B cell (primary cell): ENCODE results near the gene ASPSCR1. TPM values are rescaled to one million over a fixed set of nuclear protein-coding genes. Genes with fewer than 3 reads are reported as not detected.

Source experiments
- ATAC-seq: fragments of 200-7000 bp; cut with Tn5 transposase; one replicate; pipeline ENCODE4 v1.10.0; 2021; ENCODE audit warnings: low read depth, mild to moderate bottlenecking, moderate number of reproducible peaks, moderate library complexity
- CTCF ChIA-PET: fragments of 350-600 bp; sonication (Branson Sonifier 250); formaldehyde crosslinking; loops from one replicate; lab custom pipeline; 2021; ENCODE audit warnings: antibody characterized with exemption, inconsistent platforms; lab: Charles Lee
- POLR2A ChIA-PET: fragments of 350-600 bp; sonication (Branson Sonifier 250); formaldehyde crosslinking; loops from one replicate; lab custom pipeline; 2021; ENCODE audit warnings: antibody characterized with exemption; lab: Charles Lee
- DNase-seq: peaks from one replicate; pipeline ENCODE4 v3.0.0; 2013
- H2AFZ ChIP-seq: 2 replicates; pipeline ENCODE4 v1.6.1; 2012; ENCODE audit warnings: mild to moderate bottlenecking, low read depth, low read length; ENCODE audit not compliant: insufficient read depth, poor library complexity, severe bottlenecking
- H3K27ac ChIP-seq, 2 donors: 1 replicate in 1 of 2; 2 replicates in 1 of 2; pipeline ENCODE4 v1.5.1; 2012 to 2013; ENCODE audit warnings: low read length in 2 of 2, mild to moderate bottlenecking in 2 of 2, moderate library complexity in 1 of 2
- H3K27me3 ChIP-seq, 4 experiments: fragments of 200-600 bp in 1 of 4; sonication (generic) in 1 of 4; replicated peaks in 1 of 4; 1 replicate in 2 of 4; 2 replicates in 2 of 4; pipeline versions ENCODE4 v1.6.1 to v1.7.0; 2013 to 2016; ENCODE audit warnings: low read length in 3 of 4, mild to moderate bottlenecking in 2 of 4, mixed read lengths in 1 of 4, moderate library complexity in 1 of 4; ENCODE audit not compliant: insufficient read depth in 4 of 4, control insufficient read depth in 3 of 4; ENCODE audit errors: control extremely low read depth in 1 of 4
- H3K36me3 ChIP-seq, 2 experiments: replicated peaks in 1 of 2; 1 replicate in 1 of 2; 2 replicates in 1 of 2; pipeline versions ENCODE4 v1.6.1 to v1.7.1; 2013; ENCODE audit warnings: low read length in 1 of 2; ENCODE audit not compliant: insufficient read depth in 2 of 2, control insufficient read depth in 1 of 2; ENCODE audit errors: control extremely low read depth in 1 of 2, extremely low read depth in 1 of 2
- H3K4me1 ChIP-seq, 2 donors: fragments of 200-600 bp in 1 of 2; sonication (generic) in 1 of 2; 1 replicate in 1 of 2; 2 replicates in 1 of 2; pipeline versions ENCODE4 v1.5.1 to v1.6.1; 2013 to 2017; ENCODE audit warnings: low read length in 2 of 2; ENCODE audit not compliant: control insufficient read depth in 2 of 2, insufficient read depth in 2 of 2
- H3K4me2 ChIP-seq: replicated peaks from 2 replicates; pipeline ENCODE3; 2012; ENCODE audit warnings: mild to moderate bottlenecking, low read depth, low read length; ENCODE audit not compliant: poor library complexity, severe bottlenecking
- H3K4me3 ChIP-seq, 5 experiments: fragments of 200-600 bp in 1 of 5; sonication (generic) in 1 of 5; 1 replicate in 3 of 5; 2 replicates in 2 of 5; pipeline versions ENCODE4 v1.5.1 to v1.7.0; 2011 to 2016; ENCODE audit warnings: low read length in 4 of 5, mild to moderate bottlenecking in 4 of 5, low read depth in 2 of 5, control low read depth in 1 of 5, moderate library complexity in 1 of 5; ENCODE audit not compliant: insufficient read depth in 1 of 5; ENCODE audit errors: control extremely low read depth in 1 of 5, extremely low read depth in 1 of 5
- H3K79me2 ChIP-seq: fragments of 200-600 bp; sonication (generic); one replicate; pipeline ENCODE4 v1.6.0; 2016; ENCODE audit warnings: low read length; ENCODE audit not compliant: control insufficient read depth, insufficient read depth
- H3K9ac ChIP-seq: fragments of 200-600 bp; sonication (generic); 2 replicates; pipeline ENCODE4 v1.6.1; 2017; ENCODE audit warnings: mild to moderate bottlenecking, low read length, moderate library complexity
- H3K9me3 ChIP-seq, 3 donors: one replicate each; pipeline versions ENCODE4 v1.6.1 to v1.7.1; 2013; ENCODE audit warnings: low read length in 2 of 3; ENCODE audit not compliant: control insufficient read depth in 2 of 3, insufficient read depth in 1 of 3; ENCODE audit errors: control extremely low read depth in 1 of 3
- H4K20me1 ChIP-seq: 2 replicates; pipeline ENCODE4 v1.6.0; 2012; ENCODE audit warnings: mild to moderate bottlenecking, low read length; ENCODE audit not compliant: insufficient read depth, control insufficient read depth, poor library complexity, severe bottlenecking
- H3K27ac Mint-ChIP-seq: one replicate; pipeline ENCODE4 v1.8.0; 2021; ENCODE audit warnings: mixed read lengths
- H3K27me3 Mint-ChIP-seq: one replicate; pipeline ENCODE4 v1.8.0; 2021; ENCODE audit warnings: mixed read lengths
- H3K4me1 Mint-ChIP-seq: one replicate; pipeline ENCODE4 v1.8.0; 2021; ENCODE audit warnings: mixed read lengths
- H3K4me3 Mint-ChIP-seq: one replicate; pipeline ENCODE4 v1.8.0; 2021; ENCODE audit warnings: mixed read lengths
- H3K9me3 Mint-ChIP-seq: one replicate; pipeline ENCODE4 v1.8.0; 2022; ENCODE audit warnings: mixed read lengths; ENCODE audit not compliant: insufficient read depth
- EZH2 ChIP-seq: IDR thresholded peaks from 2 replicates; pipeline ENCODE4 v1.6.1; 2012; ENCODE audit warnings: borderline replicate concordance, low read depth, mild to moderate bottlenecking, moderate library complexity, low read length; ENCODE audit not compliant: insufficient read depth, poor library complexity, severe bottlenecking
- WGBS: methylation state at CpG from one replicate; pipeline ENCODE4 v1.1.5; 2013; ENCODE audit warnings: missing lambda C conversion rate; ENCODE audit not compliant: insufficient coverage; 5-methylcytosine and 5-hydroxymethylcytosine counted together
- intact Hi-C: fragments of 100-400 bp; cut with micrococcal nuclease; formaldehyde crosslinking; loops from one replicate; pipeline ENCODE4 v1.10.0; 2022
- polyA plus RNA-seq: library from polyadenylated mRNA; depleted of rRNA; stranded (reverse); fragments of >200 nt; gene quantifications from 2 replicates; pipeline ENCODE4 v1.2.3, GENCODE V29; 2012
- total RNA-seq, 2 donors: library from RNA; stranded (reverse); fragments of 120-200 nt in 1 of 2; gene quantifications; 1 replicate in 1 of 2; 2 replicates in 1 of 2; pipeline versions ENCODE4 v1.2.3 to v1.2.4, GENCODE V29; 2013 to 2022
- TF ChIP-seq, protein P1 (sequence below): fragments of 200-600 bp; IDR thresholded peaks from one replicate; pipeline ENCODE4 v1.8.0; 2022; ENCODE audit warnings: antibody characterized with exemption, mild to moderate bottlenecking

ASPSCR1 gene
- total and polyA plus RNA-seq, 2 donors (not counting 1 experiment from before 2014, with no cell fraction given): 34.0 to 46.7 TPM

DNA sequence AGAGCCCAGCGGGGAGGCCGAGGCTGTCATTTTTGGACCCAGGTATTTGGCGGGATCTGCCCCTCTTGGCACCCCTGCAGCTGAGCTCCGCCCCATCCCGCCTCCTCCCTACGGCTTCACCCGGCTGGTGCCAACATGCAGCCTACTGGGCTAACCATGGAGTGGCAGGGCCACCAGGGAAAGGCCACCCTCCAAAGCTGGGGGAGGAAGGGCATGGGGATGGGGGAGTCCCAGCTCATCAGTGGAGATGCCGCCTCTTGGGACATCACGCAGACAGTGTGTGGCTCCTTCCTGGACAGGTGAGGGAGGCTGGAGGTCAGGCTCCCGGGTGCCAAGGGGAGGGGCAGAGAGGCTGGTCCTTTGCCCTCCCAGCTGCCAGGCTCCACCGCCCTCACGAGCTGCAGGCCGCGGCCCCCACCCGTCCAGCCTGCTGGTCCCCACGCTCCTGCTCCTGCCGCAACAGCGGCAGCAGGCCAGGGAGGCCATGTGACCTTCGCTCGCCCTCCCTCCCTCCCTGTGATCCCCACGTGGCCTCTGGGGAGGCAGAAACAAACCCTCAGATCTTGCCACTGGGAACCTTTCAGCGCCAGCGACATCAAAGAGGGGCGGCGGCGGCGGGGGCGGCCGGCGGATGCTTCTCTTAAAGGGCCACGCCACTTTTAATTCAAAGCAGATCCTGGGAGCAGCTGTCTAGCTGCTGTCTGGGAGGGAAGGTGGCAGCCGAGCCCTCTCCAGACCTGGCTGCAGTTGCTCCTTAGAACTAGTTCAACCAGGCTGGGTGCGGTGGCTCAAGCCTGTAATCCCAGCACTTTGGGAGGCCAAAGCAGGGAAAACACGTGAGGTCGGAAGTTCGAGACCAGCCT is 9.7 kb upstream of the ASPSCR1 start:
- Mint-ChIP-seq H3K27me3 (no peaks in the 10 kb centered on the region), H3K4me3 (peak overlapping the region; percentile 66), H3K9me3 (no peaks in the 10 kb centered on the region), H3K4me1 (peaks cover 15% of the 10 kb centered on the region), H3K27ac (no peak overlapping the region)
- peak; percentile 78 for DNase-seq
- H2AFZ ChIP-seq: peak overlapping the region; percentile 71
- no peak for TF ChIP-seq EZH2
- TF ChIP-seq, protein P1, sequence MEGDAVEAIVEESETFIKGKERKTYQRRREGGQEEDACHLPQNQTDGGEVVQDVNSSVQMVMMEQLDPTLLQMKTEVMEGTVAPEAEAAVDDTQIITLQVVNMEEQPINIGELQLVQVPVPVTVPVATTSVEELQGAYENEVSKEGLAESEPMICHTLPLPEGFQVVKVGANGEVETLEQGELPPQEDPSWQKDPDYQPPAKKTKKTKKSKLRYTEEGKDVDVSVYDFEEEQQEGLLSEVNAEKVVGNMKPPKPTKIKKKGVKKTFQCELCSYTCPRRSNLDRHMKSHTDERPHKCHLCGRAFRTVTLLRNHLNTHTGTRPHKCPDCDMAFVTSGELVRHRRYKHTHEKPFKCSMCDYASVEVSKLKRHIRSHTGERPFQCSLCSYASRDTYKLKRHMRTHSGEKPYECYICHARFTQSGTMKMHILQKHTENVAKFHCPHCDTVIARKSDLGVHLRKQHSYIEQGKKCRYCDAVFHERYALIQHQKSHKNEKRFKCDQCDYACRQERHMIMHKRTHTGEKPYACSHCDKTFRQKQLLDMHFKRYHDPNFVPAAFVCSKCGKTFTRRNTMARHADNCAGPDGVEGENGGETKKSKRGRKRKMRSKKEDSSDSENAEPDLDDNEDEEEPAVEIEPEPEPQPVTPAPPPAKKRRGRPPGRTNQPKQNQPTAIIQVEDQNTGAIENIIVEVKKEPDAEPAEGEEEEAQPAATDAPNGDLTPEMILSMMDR: no peak
- POLR2A ChIA-PET: interaction anchor here (0.7 to 2.7 kb wide), 5 partner anchors 10 to 286 kb away, joined by 3 to 28 read pairs (median 3); partner anchors contain the start of genes ASPSCR1, CENPX, DCXR and LRRC45
- H3K9me3 ChIP-seq: peaks cover 0 to 3% (median 0%) of the 10 kb centered on the region in 3 donors
- WGBS: 12% methylated on average over 31 of the region's 36 CpGs
- H3K9ac ChIP-seq: peak overlapping the region; percentile 51
- H3K36me3 ChIP-seq: no peaks in the 10 kb centered on the region
- intact Hi-C loops: loop anchor here (1.0 kb wide), 1 partner anchor 10 kb away; the partner anchor contains the start of gene ASPSCR1
- H3K4me3 ChIP-seq: peak overlapping the region in 4 of 5 experiments; percentile 22 to 59 (median 36)
- peak overlapping the region; percentile 83 for H3K4me2 ChIP-seq
- H4K20me1 ChIP-seq: no peaks in the 10 kb centered on the region
- no peaks in the 10 kb centered on the region for H3K79me2 ChIP-seq
- CTCF ChIA-PET: interaction anchor here (0.6 to 1.6 kb wide), 8 partner anchors 8 to 631 kb away, joined by 3 to 11 read pairs (median 3); partner anchors contain the start of gene DCXR
- H3K27me3 ChIP-seq: peaks cover 0 to 10% (median 2%) of the 10 kb centered on the region in 4 experiments
- ATAC-seq: peak; percentile 83
- H3K27ac ChIP-seq: no peak overlapping the region
- peaks cover 24 to 27% of the 10 kb centered on the region in 2 donors for H3K4me1 ChIP-seq
